ENCODE results near the gene NSUN4. TPM values are rescaled to one million over a fixed set of nuclear protein-coding genes. Genes with fewer than 3 reads are reported as not detected.

The NSUN4 gene
- total and polyA plus RNA-seq, 9 of the 15 experiments (the other 6 are each of a cell fraction or from before 2014, with no cell fraction given), result 33.4 to 60.2 (median 46.3) TPM

- TF ChIP-seq ZHX1 (conservative IDR thresholded peaks at IDR 0.05; ENCODE audit: low read length) (no peak), TAF9B (IDR thresholded peaks at IDR 0.05; ENCODE audit: partially characterized antibody) (no peak), TRIM25 (IDR thresholded peaks at IDR 0.05; ENCODE audit: borderline replicate concordance) (no peak), ZNF184 (CRISPR knock-in tag; IDR thresholded peaks at IDR 0.05) (no peak), ZC3H8 (IDR thresholded peaks at IDR 0.05) (no peak), SMAD2 (IDR thresholded peaks at IDR 0.05; ENCODE audit: low read depth, low read length) (no peak), ETS2 (tag; IDR thresholded peaks at IDR 0.05; ENCODE audit: borderline replicate concordance, poor library complexity, severe bottlenecking) (no peak), STAT5A (IDR thresholded peaks at IDR 0.05; ENCODE audit: borderline replicate concordance, low read length) (no peak), NCOA6 (IDR thresholded peaks at IDR 0.05) (no peak), ZNF76 (CRISPR knock-in tag; IDR thresholded peaks at IDR 0.05; ENCODE audit: borderline replicate concordance) (no peak), AFF4 (CRISPR knock-in tag; IDR thresholded peaks at IDR 0.05) (0 out of 2 replicates have a peak, but pooled peaks have one; percentile 70), NFATC3 (IDR thresholded peaks at IDR 0.05) (no peak), NFIX (CRISPR knock-in tag; IDR thresholded peaks at IDR 0.05; ENCODE audit: low read depth) (no peak), KAT7 (CRISPR knock-in tag; IDR thresholded peaks at IDR 0.05; ENCODE audit: borderline replicate concordance) (peak; percentile 74; the same call in 1 of the 2 replicates), SPI1 (IDR thresholded peaks at IDR 0.05; ENCODE audit: borderline replicate concordance, low read depth, low read length) (0 out of 2 replicates have a peak, but pooled peaks have one; percentile 23), RFX5 (IDR thresholded peaks at IDR 0.05; ENCODE audit: low read depth, low read length) (no peak), ZNF512 (tag; IDR thresholded peaks at IDR 0.05) (peak; percentile 55; the same call in 1 of the 2 replicates)
Measured at GRCh38 chr1:46341222-46342083, 846 bp downstream of the NSUN4 start (continued).
